HL-60 (cell line): ENCODE results near the gene MEP1B.

Experiments
- POLR2AphosphoS5 ChIP-seq: IDR thresholded peaks from 2 replicates; pipeline ENCODE4 v1.6.1; 2012; ENCODE audit warnings: low read depth
- TF ChIP-seq, protein P1 (sequence below): IDR thresholded peaks from one replicate; pipeline ENCODE4 v1.5.1; 2011; ENCODE audit warnings: low read length, control low read depth, inconsistent platforms; ENCODE audit not compliant: insufficient read depth
- TF ChIP-seq, protein P2 (sequence below): IDR thresholded peaks from 2 replicates; pipeline ENCODE4 v1.6.1; 2012; ENCODE audit warnings: low read depth; ENCODE audit not compliant: insufficient replicate concordance

DNA sequence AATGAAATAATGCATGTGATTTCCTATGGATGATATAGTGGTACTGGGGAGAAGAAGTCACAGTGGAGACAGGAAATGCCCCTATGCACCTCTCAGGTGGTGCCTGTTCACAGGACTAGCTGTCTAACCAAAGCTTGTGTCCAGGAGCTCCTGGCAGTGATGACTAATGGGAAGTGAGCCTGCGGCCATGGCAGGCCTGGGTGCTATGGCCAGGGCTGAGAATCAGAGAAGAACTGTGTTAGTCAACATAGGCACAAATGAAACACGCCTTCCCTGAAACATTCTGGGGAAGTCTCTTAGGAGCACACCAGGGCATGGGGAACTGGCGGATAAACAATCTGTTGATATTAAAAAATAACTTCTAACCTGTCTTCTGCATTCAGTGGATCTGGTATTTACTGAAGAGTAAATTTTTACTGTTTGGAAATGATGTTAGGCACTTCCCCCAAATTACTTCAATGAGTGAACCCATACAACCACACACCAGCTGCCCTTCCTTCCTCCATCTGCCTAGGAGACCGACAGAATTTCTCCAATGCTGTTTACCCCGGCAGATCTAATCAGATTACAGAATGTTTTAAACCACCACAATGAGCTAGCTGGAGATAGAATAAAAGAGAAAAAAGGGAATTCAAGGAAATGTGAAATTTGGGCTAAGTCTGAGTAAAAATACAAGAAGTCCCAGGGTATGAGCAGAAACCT lies 67.4 kb downstream of the MEP1B start:
- TF ChIP-seq POLR2AphosphoS5 = no peak
- TF ChIP-seq, protein P1, sequence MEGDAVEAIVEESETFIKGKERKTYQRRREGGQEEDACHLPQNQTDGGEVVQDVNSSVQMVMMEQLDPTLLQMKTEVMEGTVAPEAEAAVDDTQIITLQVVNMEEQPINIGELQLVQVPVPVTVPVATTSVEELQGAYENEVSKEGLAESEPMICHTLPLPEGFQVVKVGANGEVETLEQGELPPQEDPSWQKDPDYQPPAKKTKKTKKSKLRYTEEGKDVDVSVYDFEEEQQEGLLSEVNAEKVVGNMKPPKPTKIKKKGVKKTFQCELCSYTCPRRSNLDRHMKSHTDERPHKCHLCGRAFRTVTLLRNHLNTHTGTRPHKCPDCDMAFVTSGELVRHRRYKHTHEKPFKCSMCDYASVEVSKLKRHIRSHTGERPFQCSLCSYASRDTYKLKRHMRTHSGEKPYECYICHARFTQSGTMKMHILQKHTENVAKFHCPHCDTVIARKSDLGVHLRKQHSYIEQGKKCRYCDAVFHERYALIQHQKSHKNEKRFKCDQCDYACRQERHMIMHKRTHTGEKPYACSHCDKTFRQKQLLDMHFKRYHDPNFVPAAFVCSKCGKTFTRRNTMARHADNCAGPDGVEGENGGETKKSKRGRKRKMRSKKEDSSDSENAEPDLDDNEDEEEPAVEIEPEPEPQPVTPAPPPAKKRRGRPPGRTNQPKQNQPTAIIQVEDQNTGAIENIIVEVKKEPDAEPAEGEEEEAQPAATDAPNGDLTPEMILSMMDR = no peak
- TF ChIP-seq, protein P2, sequence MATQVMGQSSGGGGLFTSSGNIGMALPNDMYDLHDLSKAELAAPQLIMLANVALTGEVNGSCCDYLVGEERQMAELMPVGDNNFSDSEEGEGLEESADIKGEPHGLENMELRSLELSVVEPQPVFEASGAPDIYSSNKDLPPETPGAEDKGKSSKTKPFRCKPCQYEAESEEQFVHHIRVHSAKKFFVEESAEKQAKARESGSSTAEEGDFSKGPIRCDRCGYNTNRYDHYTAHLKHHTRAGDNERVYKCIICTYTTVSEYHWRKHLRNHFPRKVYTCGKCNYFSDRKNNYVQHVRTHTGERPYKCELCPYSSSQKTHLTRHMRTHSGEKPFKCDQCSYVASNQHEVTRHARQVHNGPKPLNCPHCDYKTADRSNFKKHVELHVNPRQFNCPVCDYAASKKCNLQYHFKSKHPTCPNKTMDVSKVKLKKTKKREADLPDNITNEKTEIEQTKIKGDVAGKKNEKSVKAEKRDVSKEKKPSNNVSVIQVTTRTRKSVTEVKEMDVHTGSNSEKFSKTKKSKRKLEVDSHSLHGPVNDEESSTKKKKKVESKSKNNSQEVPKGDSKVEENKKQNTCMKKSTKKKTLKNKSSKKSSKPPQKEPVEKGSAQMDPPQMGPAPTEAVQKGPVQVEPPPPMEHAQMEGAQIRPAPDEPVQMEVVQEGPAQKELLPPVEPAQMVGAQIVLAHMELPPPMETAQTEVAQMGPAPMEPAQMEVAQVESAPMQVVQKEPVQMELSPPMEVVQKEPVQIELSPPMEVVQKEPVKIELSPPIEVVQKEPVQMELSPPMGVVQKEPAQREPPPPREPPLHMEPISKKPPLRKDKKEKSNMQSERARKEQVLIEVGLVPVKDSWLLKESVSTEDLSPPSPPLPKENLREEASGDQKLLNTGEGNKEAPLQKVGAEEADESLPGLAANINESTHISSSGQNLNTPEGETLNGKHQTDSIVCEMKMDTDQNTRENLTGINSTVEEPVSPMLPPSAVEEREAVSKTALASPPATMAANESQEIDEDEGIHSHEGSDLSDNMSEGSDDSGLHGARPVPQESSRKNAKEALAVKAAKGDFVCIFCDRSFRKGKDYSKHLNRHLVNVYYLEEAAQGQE = no peak
